ENCODE data around the gene THOP1.

DNA sequence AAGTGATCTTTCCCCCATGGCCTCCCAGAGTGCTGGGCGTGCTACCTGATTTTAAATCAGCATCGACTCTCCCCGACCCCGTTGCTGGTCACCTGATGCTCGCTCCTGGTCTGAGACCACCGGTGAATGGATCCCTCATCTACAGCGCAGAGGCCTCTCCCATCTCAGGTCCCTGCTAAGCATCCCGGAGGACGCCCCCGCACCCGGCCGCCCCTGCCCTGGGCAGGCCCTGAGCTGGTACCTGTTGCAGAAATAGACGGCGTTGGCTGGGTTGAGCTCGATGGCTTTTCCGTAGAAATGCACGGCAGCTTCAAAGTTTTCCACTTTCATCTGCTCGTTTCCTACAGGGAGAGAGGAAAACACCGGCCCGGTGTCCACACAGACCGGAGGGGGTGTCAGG lies 20.4 kb upstream of the THOP1 start:
- no peak for TF ChIP-seq POLR2A (IDR thresholded peaks at IDR 0.05; ENCODE audit: low read length)
- TF ChIP-seq, protein P1, sequence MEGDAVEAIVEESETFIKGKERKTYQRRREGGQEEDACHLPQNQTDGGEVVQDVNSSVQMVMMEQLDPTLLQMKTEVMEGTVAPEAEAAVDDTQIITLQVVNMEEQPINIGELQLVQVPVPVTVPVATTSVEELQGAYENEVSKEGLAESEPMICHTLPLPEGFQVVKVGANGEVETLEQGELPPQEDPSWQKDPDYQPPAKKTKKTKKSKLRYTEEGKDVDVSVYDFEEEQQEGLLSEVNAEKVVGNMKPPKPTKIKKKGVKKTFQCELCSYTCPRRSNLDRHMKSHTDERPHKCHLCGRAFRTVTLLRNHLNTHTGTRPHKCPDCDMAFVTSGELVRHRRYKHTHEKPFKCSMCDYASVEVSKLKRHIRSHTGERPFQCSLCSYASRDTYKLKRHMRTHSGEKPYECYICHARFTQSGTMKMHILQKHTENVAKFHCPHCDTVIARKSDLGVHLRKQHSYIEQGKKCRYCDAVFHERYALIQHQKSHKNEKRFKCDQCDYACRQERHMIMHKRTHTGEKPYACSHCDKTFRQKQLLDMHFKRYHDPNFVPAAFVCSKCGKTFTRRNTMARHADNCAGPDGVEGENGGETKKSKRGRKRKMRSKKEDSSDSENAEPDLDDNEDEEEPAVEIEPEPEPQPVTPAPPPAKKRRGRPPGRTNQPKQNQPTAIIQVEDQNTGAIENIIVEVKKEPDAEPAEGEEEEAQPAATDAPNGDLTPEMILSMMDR (IDR thresholded peaks at IDR 0.05): no peak
- TF ChIP-seq FOXS1 (CRISPR knock-in tag; IDR thresholded peaks at IDR 0.05): no peak
- TF ChIP-seq, protein P2, sequence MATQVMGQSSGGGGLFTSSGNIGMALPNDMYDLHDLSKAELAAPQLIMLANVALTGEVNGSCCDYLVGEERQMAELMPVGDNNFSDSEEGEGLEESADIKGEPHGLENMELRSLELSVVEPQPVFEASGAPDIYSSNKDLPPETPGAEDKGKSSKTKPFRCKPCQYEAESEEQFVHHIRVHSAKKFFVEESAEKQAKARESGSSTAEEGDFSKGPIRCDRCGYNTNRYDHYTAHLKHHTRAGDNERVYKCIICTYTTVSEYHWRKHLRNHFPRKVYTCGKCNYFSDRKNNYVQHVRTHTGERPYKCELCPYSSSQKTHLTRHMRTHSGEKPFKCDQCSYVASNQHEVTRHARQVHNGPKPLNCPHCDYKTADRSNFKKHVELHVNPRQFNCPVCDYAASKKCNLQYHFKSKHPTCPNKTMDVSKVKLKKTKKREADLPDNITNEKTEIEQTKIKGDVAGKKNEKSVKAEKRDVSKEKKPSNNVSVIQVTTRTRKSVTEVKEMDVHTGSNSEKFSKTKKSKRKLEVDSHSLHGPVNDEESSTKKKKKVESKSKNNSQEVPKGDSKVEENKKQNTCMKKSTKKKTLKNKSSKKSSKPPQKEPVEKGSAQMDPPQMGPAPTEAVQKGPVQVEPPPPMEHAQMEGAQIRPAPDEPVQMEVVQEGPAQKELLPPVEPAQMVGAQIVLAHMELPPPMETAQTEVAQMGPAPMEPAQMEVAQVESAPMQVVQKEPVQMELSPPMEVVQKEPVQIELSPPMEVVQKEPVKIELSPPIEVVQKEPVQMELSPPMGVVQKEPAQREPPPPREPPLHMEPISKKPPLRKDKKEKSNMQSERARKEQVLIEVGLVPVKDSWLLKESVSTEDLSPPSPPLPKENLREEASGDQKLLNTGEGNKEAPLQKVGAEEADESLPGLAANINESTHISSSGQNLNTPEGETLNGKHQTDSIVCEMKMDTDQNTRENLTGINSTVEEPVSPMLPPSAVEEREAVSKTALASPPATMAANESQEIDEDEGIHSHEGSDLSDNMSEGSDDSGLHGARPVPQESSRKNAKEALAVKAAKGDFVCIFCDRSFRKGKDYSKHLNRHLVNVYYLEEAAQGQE (IDR thresholded peaks at IDR 0.05): no peak
- TF ChIP-seq, protein P3, sequence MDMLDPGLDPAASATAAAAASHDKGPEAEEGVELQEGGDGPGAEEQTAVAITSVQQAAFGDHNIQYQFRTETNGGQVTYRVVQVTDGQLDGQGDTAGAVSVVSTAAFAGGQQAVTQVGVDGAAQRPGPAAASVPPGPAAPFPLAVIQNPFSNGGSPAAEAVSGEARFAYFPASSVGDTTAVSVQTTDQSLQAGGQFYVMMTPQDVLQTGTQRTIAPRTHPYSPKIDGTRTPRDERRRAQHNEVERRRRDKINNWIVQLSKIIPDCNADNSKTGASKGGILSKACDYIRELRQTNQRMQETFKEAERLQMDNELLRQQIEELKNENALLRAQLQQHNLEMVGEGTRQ (IDR thresholded peaks at IDR 0.05): no peak
- TF ChIP-seq, protein P4, sequence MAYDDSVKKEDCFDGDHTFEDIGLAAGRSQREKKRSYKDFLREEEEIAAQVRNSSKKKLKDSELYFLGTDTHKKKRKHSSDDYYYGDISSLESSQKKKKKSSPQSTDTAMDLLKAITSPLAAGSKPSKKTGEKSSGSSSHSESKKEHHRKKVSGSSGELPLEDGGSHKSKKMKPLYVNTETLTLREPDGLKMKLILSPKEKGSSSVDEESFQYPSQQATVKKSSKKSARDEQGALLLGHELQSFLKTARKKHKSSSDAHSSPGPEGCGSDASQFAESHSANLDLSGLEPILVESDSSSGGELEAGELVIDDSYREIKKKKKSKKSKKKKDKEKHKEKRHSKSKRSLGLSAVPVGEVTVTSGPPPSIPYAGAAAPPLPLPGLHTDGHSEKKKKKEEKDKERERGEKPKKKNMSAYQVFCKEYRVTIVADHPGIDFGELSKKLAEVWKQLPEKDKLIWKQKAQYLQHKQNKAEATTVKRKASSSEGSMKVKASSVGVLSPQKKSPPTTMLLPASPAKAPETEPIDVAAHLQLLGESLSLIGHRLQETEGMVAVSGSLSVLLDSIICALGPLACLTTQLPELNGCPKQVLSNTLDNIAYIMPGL (CRISPR knock-in tag; IDR thresholded peaks at IDR 0.05; ENCODE audit: borderline replicate concordance): no peak
- no peak for TF ChIP-seq CEBPB (IDR thresholded peaks at IDR 0.05)

Measured in A549 (cell line).